Lower leg skin (tissue), 3 donors: Measurements from ENCODE around the gene ABCC4.

ENCODE experiments used
- CTCF ChIP-seq, 3 donors: fragments of 450-650 bp; IDR thresholded peaks; one replicate each; pipeline ENCODE4 v1.5.1; 2016; ENCODE audit warnings: antibody characterized with exemption in 3 of 3, mild to moderate bottlenecking in 3 of 3, moderate library complexity in 2 of 3
- POLR2A ChIP-seq, 2 donors: fragments of 450-650 bp; IDR thresholded peaks; one replicate each; pipeline ENCODE4 v1.6.1; 2016 to 2017; ENCODE audit warnings: antibody characterized with exemption in 2 of 2, mild to moderate bottlenecking in 1 of 2, moderate library complexity in 1 of 2

- TF ChIP-seq POLR2A (IDR thresholded peaks at IDR 0.05) (no peak), CTCF (IDR thresholded peaks at IDR 0.05) (no peak)
Observed at GRCh38 chr13:95025116-95025515, 276.1 kb downstream of the ABCC4 start.
